BJ (cell line): ENCODE measurements around the gene CCDC174. TPM values are rescaled to one million over a fixed set of nuclear protein-coding genes. Genes with fewer than 3 reads are reported as not detected.

Experiments used
- CTCF ChIA-PET: fragments of 350-600 bp; formaldehyde crosslinking; extraction: SDS; loops from one replicate; lab custom pipeline; 2021; ENCODE audit warnings: antibody characterized with exemption, inconsistent platforms; lab: Yijun Ruan, JAX
- POLR2A ChIA-PET: fragments of 300-600 bp; sonication (Branson Sonifier 250); formaldehyde crosslinking; extraction: SDS; loops from one replicate; lab custom pipeline; 2021; ENCODE audit warnings: antibody characterized with exemption; lab: Charles Lee
- DNase-seq: peaks from one replicate; pipeline ENCODE4 v3.0.0-alpha.2; 2011; ENCODE audit warnings: low read depth
- H3K27me3 ChIP-seq: 2 replicates; pipeline ENCODE4 v1.6.0; 2011; ENCODE audit warnings: low read length; ENCODE audit not compliant: control insufficient read depth, insufficient read depth
- H3K36me3 ChIP-seq: 2 replicates; pipeline ENCODE4 v1.5.1; 2011; ENCODE audit warnings: low read length; ENCODE audit not compliant: control insufficient read depth, insufficient read depth
- H3K4me3 ChIP-seq: 2 replicates; pipeline ENCODE4 v1.5.1; 2011; ENCODE audit warnings: low read depth, mild to moderate bottlenecking, control low read depth, low read length
- CTCF ChIP-seq: IDR thresholded peaks from 2 replicates; pipeline ENCODE4 v1.5.1; 2011; ENCODE audit warnings: low read depth, mild to moderate bottlenecking, control low read depth, inconsistent platforms, low read length, moderate library complexity; ENCODE audit not compliant: insufficient read depth
- polyA plus RNA-seq: library from polyadenylated mRNA; depleted of rRNA; stranded (reverse); fragments of >200 nt; gene quantifications from 2 replicates; pipeline ENCODE4 v1.2.3, GENCODE V29; 2011

CCDC174 gene
- polyA plus RNA-seq, 1 experiment: 9.3 TPM

- DNase-seq: no peak
- TF ChIP-seq CTCF: no peak
- H3K4me3 ChIP-seq: no peak overlapping the region
- CTCF ChIA-PET: interaction anchor here (3.0 kb wide), 1 partner anchor 243 kb away, joined by 11 read pairs; no protein-coding TSS in a partner anchor
- H3K36me3 ChIP-seq: 0 out of 2 replicates have a peak, but pooled peaks cover 1% of the 10 kb centered on the region
- POLR2A ChIA-PET: no interaction called here
- no peaks in the 10 kb centered on the region for H3K27me3 ChIP-seq
Measured at GRCh38 chr3:14678015-14678503, 26.5 kb downstream of the CCDC174 start.

GRCh38 chr3:14680115-14680514 lies 28.6 kb downstream of the CCDC174 start:
- no peaks in the 10 kb centered on the region for H3K36me3 ChIP-seq
- POLR2A ChIA-PET: no interaction called here
- no peak for DNase-seq
- no peaks in the 10 kb centered on the region for H3K27me3 ChIP-seq
- CTCF ChIA-PET: no interaction called here
- TF ChIP-seq CTCF: no peak
- H3K4me3 ChIP-seq: no peak overlapping the region

GRCh38 chr3:14680716-14681115 lies 29.2 kb downstream of the CCDC174 start:
- TF ChIP-seq CTCF: no peak
- no peaks in the 10 kb centered on the region for H3K36me3 ChIP-seq
- ChIA-PET CTCF (no interaction called here), POLR2A (no interaction called here)
- H3K4me3 ChIP-seq: no peak overlapping the region
- no peak for DNase-seq
- H3K27me3 ChIP-seq: no peaks in the 10 kb centered on the region

- POLR2A ChIA-PET: no interaction called here
- no peaks in the 10 kb centered on the region for H3K27me3 ChIP-seq
- H3K36me3 ChIP-seq: no peaks in the 10 kb centered on the region
Measured at GRCh38 chr3:14684447-14684846, 32.9 kb downstream of the CCDC174 start.

GRCh38 chr3:14685179-14685578 lies 33.6 kb downstream of the CCDC174 start:
- Histone ChIP-seq H3K4me3 (no peak overlapping the region), H3K27me3 (no peaks in the 10 kb centered on the region; the same call in 1 of the 2 replicates), H3K36me3 (no peaks in the 10 kb centered on the region)
- POLR2A ChIA-PET: no interaction called here
- DNase-seq: no peak
- TF ChIP-seq CTCF: no peak
- CTCF ChIA-PET: no interaction called here

More at GRCh38 chr3:14684447-14684846, 32.9 kb downstream of the CCDC174 start:
- CTCF ChIA-PET: interaction anchor here (1.2 kb wide), 1 partner anchor 15 kb away, joined by 3 read pairs; no protein-coding TSS in a partner anchor
- no peak overlapping the region for H3K4me3 ChIP-seq
- TF ChIP-seq CTCF: no peak
- no peak for DNase-seq
